Peyer's patch (tissue), 4 donors: ENCODE measurements around the gene ANKUB1. TPM values are rescaled to one million over a fixed set of nuclear protein-coding genes. Genes with fewer than 3 reads are reported as not detected.

Experiments
- DNase-seq, 3 donors: peaks; one replicate each; pipeline ENCODE4 v3.0.0-alpha.2; 2017 to 2019
- H3K27ac ChIP-seq, 4 donors: fragments of 200-600 bp; sonication (generic); one replicate each; pipeline ENCODE4 v1.5.1; 2016 to 2019
- H3K27me3 ChIP-seq, 2 donors: fragments of 200-600 bp; sonication (generic); one replicate each; pipeline ENCODE4 v1.5.1; 2019
- H3K36me3 ChIP-seq, 3 donors: fragments of 200-600 bp; sonication (generic); one replicate each; pipeline ENCODE4 v1.5.1; 2016 to 2019
- H3K4me1 ChIP-seq, 4 donors: fragments of 200-600 bp; sonication (generic); one replicate each; pipeline ENCODE4 v1.5.1; 2016 to 2019
- H3K4me3 ChIP-seq, 4 donors: fragments of 200-600 bp; sonication (generic); 1 replicate in 3 of 4; 2 replicates in 1 of 4; pipeline ENCODE4 v1.5.1; 2016 to 2019; ENCODE audit warnings: mild to moderate bottlenecking in 1 of 4
- H3K9me3 ChIP-seq, 4 donors: fragments of 200-600 bp; sonication (generic); one replicate each; pipeline ENCODE4 v1.5.1; 2016 to 2019; ENCODE audit warnings: mild to moderate bottlenecking in 1 of 4
- POLR2A ChIP-seq, 2 donors: fragments of 450-650 bp; IDR thresholded peaks; one replicate each; pipeline ENCODE4 v1.5.1; 2017; ENCODE audit warnings: antibody characterized with exemption in 2 of 2, mild to moderate bottlenecking in 2 of 2, moderate library complexity in 2 of 2
- total RNA-seq, 4 donors: library from RNA; depleted of rRNA; stranded (reverse); fragments of >200 nt; gene quantifications; one replicate each; pipeline ENCODE4 v1.1.0, GENCODE V29; 2016
- TF ChIP-seq, protein P1 (sequence below), 6 experiments: fragments of 450-650 bp in 4 of 6; fragments of 200-600 bp in 2 of 6; sonication (generic) in 1 of 6; IDR thresholded peaks; one replicate each; pipeline ENCODE4 v1.5.1; 2017 to 2019; ENCODE audit warnings: antibody characterized with exemption in 6 of 6, mild to moderate bottlenecking in 3 of 6, moderate library complexity in 1 of 6

The ANKUB1 gene
- total RNA-seq, 4 donors from 2014 or later = not detected

DNA sequence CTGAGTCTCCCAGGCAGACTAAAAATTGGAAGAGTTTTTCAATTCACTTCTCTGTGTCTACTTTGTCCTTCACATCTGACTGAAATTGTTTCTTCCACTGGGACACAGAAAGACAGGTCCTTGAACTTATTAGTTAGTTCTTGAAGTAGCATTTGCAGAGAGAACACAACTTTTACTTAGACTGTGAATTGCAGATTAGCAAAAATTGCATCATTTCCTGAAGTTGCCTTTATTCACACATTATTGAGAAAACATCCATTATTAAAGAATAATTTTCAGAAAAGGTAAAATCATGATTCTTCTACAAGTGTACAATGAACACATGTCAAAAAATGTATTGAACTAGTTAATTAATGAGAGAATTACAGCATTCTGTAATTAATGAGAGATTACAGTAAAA is 38.6 kb downstream of the ANKUB1 start:
- Histone ChIP-seq H3K4me1 (peaks cover 0 to 7% (median 1%) of the 10 kb centered on the region in 4 donors), H3K27me3 (no peaks in the 10 kb centered on the region), H3K9me3 (no peaks in the 10 kb centered on the region), H3K4me3 (no peak overlapping the region), H3K27ac (no peak overlapping the region), H3K36me3 (peaks cover 0 to 7% (median 0%) of the 10 kb centered on the region in 3 donors)
- no peak for DNase-seq
- TF ChIP-seq POLR2A (IDR thresholded peaks at IDR 0.05) = no peak
- TF ChIP-seq, protein P1, sequence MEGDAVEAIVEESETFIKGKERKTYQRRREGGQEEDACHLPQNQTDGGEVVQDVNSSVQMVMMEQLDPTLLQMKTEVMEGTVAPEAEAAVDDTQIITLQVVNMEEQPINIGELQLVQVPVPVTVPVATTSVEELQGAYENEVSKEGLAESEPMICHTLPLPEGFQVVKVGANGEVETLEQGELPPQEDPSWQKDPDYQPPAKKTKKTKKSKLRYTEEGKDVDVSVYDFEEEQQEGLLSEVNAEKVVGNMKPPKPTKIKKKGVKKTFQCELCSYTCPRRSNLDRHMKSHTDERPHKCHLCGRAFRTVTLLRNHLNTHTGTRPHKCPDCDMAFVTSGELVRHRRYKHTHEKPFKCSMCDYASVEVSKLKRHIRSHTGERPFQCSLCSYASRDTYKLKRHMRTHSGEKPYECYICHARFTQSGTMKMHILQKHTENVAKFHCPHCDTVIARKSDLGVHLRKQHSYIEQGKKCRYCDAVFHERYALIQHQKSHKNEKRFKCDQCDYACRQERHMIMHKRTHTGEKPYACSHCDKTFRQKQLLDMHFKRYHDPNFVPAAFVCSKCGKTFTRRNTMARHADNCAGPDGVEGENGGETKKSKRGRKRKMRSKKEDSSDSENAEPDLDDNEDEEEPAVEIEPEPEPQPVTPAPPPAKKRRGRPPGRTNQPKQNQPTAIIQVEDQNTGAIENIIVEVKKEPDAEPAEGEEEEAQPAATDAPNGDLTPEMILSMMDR (IDR thresholded peaks at IDR 0.05) = no peak

DNA sequence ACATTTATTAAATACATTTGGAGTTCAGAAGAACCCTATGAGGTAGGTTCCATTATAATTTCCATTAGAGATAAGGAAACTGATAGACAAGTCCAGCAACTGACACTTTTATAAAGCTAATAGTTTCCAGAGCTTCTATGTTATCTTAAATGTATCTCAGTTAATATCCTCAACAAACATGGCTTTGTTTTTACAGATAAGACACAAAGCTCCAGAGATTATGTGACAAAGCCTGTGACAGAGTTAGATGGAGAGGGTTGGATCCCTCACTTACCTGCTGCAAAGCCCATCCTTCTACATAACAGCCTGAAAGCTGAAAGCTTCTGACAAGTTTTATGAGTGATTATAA is 39.6 kb downstream of the ANKUB1 start:
- Histone ChIP-seq H3K27ac (peak overlapping the region; percentile 68 to 76 (median 72)), H3K9me3 (no peaks in the 10 kb centered on the region), H3K4me1 (peaks cover 0 to 7% (median 1%) of the 10 kb centered on the region in 4 donors), H3K36me3 (peaks cover 0 to 15% (median 0%) of the 10 kb centered on the region in 3 donors), H3K27me3 (no peaks in the 10 kb centered on the region), H3K4me3 (peak overlapping the region; percentile 66 to 81 (median 72))
- TF ChIP-seq POLR2A (IDR thresholded peaks at IDR 0.05) = no peak
- TF ChIP-seq, protein P1 (IDR thresholded peaks at IDR 0.05) = no peak
- DNase-seq = no peak

DNA sequence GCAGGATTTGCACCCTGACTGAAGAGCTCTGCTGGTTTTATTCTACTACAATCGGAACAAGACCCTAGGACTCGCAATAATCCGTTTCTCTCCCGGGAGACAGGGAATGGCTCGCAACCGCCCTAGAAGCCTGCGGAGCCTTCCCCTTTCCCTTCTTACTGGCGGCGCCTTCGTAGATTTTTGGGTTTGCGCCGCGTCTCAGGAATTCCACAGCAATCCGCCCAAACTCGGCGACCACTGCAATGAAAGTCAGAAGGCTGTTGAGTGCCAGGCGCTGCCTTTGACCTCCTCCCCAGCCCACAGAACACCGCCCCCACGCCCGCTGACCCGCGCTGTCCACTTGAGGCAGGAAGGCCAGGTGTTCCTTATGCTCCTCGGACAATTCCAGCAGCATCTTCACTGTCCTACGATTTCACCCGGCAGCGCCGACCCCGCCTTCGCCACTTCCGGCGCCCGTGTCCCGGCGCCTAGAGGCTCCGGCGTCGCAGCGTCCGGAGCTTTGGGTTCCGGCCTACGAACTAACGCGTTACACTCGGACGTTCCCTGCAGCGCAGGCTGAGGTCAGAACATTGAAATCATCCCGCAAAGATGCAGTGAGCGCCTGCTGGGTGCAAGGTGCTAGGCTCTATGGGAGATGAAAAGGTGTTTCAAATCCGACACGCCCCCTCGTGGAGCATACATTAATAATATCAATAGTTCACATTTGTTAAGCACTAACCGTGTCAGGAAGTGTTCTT is 40.1 kb downstream of the ANKUB1 start, which contains the start of gene COMMD2:
TSS of gene COMMD2 (minus strand) at position 439 of the 737 bp plus-strand sequence. CDS start at position 394, 45 bp downstream.
- Histone ChIP-seq H3K4me1 (peaks cover 0 to 7% (median 1%) of the 10 kb centered on the region in 4 donors), H3K36me3 (peaks cover 0 to 20% (median 0%) of the 10 kb centered on the region in 3 donors), H3K4me3 (peak within 1 kb of the TSS; percentile 66 to 81 (median 72)), H3K9me3 (no peaks in the 10 kb centered on the region), H3K27ac (peak within 1 kb of the TSS; percentile 68 to 76 (median 72)), H3K27me3 (no peaks in the 10 kb centered on the region)
- peak; percentile 80 to 92 (median 81) for DNase-seq
- TF ChIP-seq POLR2A (IDR thresholded peaks at IDR 0.05) = peak; percentile 46 to 57
- TF ChIP-seq, protein P1 (IDR thresholded peaks at IDR 0.05) = peak in 5 of 6 experiments; percentile 11 to 57 (median 43)

DNA sequence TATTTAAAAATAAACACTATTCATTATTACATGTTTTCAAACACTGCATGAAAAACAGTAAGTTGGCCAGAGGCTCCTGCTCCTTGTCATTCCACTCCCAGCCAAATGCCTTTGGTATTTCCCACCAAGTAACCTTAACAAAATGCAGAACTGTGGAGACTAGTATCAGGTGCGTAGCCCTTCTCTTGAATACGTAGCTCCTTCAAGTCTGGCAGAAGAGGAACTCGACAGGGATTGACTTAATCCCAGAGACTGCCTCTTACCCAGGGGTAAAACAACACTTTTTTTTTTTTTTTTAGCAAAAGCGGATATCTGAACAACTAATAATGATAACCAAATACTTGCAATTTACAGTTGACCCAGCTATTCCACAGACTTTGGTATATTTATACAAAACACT is 40.8 kb downstream of the ANKUB1 start:
- H3K4me3 ChIP-seq = peak overlapping the region; percentile 66 to 81 (median 72)
- H3K27me3 ChIP-seq = no peaks in the 10 kb centered on the region
- no peak for DNase-seq
- peaks cover 0 to 27% (median 0%) of the 10 kb centered on the region in 3 donors for H3K36me3 ChIP-seq
- H3K9me3 ChIP-seq = no peaks in the 10 kb centered on the region
- H3K27ac ChIP-seq = peak overlapping the region in 2 of 4 donors; percentile 68 to 76
- H3K4me1 ChIP-seq = peaks cover 0 to 7% (median 1%) of the 10 kb centered on the region in 4 donors
- TF ChIP-seq, protein P1 (IDR thresholded peaks at IDR 0.05) = no peak
- no peak for TF ChIP-seq POLR2A (IDR thresholded peaks at IDR 0.05)

DNA sequence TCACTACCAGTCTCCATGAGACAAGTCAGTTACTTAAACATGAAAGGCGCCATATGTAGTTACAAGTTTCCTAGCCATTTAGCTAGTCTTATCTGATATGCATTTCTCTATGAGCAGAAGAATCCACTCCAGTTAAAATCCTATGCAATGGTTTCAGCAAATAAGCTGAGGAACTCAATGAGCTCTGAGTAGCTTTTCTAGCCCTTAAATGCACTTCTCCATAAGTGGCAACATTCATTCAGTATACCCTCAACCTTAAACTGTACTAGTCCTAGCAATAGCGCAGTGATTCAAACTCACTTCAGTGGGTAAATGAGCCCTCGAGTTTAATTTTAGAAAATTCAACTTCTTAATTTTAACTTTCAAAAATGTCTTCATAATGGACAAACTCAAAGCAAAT is 47.7 kb downstream of the ANKUB1 start:
- H3K27me3 ChIP-seq = no peaks in the 10 kb centered on the region
- H3K4me3 ChIP-seq = no peak overlapping the region
- H3K9me3 ChIP-seq = no peaks in the 10 kb centered on the region
- H3K27ac ChIP-seq = no peak overlapping the region
- no peaks in the 10 kb centered on the region for H3K4me1 ChIP-seq
- H3K36me3 ChIP-seq = peaks cover 0 to 81% (median 0%) of the 10 kb centered on the region in 3 donors
- no peak for DNase-seq
- TF ChIP-seq, protein P1 (IDR thresholded peaks at IDR 0.05) = no peak
- no peak for TF ChIP-seq POLR2A (IDR thresholded peaks at IDR 0.05)
